ENCODE measurements around the gene ACBD5.

The ACBD5 gene

GRCh38 chr10:27152687-27153086 is 87.9 kb downstream of the ACBD5 start:
- TF ChIP-seq, protein P1, sequence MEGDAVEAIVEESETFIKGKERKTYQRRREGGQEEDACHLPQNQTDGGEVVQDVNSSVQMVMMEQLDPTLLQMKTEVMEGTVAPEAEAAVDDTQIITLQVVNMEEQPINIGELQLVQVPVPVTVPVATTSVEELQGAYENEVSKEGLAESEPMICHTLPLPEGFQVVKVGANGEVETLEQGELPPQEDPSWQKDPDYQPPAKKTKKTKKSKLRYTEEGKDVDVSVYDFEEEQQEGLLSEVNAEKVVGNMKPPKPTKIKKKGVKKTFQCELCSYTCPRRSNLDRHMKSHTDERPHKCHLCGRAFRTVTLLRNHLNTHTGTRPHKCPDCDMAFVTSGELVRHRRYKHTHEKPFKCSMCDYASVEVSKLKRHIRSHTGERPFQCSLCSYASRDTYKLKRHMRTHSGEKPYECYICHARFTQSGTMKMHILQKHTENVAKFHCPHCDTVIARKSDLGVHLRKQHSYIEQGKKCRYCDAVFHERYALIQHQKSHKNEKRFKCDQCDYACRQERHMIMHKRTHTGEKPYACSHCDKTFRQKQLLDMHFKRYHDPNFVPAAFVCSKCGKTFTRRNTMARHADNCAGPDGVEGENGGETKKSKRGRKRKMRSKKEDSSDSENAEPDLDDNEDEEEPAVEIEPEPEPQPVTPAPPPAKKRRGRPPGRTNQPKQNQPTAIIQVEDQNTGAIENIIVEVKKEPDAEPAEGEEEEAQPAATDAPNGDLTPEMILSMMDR (IDR thresholded peaks at IDR 0.05) = no peak
- H3K4me3 ChIP-seq = peak overlapping the region; percentile 89
- no peak overlapping the region for H3K27ac ChIP-seq
- DNase-seq (ENCODE audit: low spot score) = no peak

- DNase-seq (ENCODE audit: low spot score) = no peak
- H3K27ac ChIP-seq = no peak overlapping the region
- TF ChIP-seq, protein P1 (IDR thresholded peaks at IDR 0.05) = no peak
- no peak overlapping the region for H3K4me3 ChIP-seq
Measured at GRCh38 chr10:27150261-27150660, 90.3 kb downstream of the ACBD5 start.

GRCh38 chr10:27147701-27148100 is 92.9 kb downstream of the ACBD5 start:
- Histone ChIP-seq H3K4me3 (no peak overlapping the region), H3K27ac (no peak overlapping the region)
- TF ChIP-seq, protein P1 (IDR thresholded peaks at IDR 0.05) = no peak
- no peak for DNase-seq (ENCODE audit: low spot score)

DNA sequence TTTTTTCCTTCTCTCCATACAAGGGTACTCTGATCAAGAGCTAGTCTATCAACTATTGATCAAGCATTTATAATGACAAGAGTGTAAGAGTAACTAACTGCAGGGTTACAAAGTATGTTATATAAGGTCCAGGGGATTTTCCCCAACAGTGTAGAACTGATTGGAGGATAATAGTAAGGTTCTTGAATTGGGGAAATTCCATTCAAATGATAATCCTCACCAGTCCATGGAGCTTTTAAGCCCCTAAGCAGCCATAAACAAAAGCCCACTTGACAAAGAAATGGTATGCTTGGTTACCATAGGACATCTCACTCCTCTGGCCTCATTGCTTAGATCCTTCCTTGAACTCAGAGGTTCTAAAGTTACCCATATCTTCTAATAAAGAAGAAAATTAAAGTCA is 94.7 kb downstream of the ACBD5 start:
- TF ChIP-seq, protein P1 (IDR thresholded peaks at IDR 0.05) = no peak
- no peak overlapping the region for H3K4me3 ChIP-seq
- no peak overlapping the region for H3K27ac ChIP-seq
- DNase-seq (ENCODE audit: low spot score) = no peak

All from coronary artery (tissue), 2 donors.